NCI-H187 treated with DMSO at 0.1 percent for 48 hours (cell line): ENCODE measurements around the gene PDZD8.

Source experiments
- DNase-seq: peaks from one replicate; lab custom pipeline; 2025; lab: John Stamatoyannopoulos, UW

The PDZD8 gene

GRCh38 chr10:117375360-117376178 lies at the start of gene PDZD8:
PDZD8 (minus strand) TSS chr10:117375440; CDS start chr10:117375227, 213 bp downstream.
- peak; percentile 17 for DNase-seq

- no peak for DNase-seq
Observed at GRCh38 chr10:117424171-117424570, 48.9 kb upstream of the PDZD8 start.

- no peak for DNase-seq
Observed at GRCh38 chr10:117421985-117422384, 46.7 kb upstream of the PDZD8 start.

GRCh38 chr10:117420768-117421167 lies 45.5 kb upstream of the PDZD8 start:
- no peak for DNase-seq

- no peak for DNase-seq
Observed at GRCh38 chr10:117419921-117420320, 44.7 kb upstream of the PDZD8 start.

- DNase-seq = no peak
Observed at GRCh38 chr10:117419159-117419558, 43.9 kb upstream of the PDZD8 start.

- no peak for DNase-seq
Observed at GRCh38 chr10:117418121-117418520, 42.9 kb upstream of the PDZD8 start.

GRCh38 chr10:117417196-117417595 lies 42.0 kb upstream of the PDZD8 start:
- DNase-seq = no peak

GRCh38 chr10:117413928-117414618 lies 38.8 kb upstream of the PDZD8 start:
- no peak for DNase-seq

- DNase-seq = no peak
Observed at GRCh38 chr10:117412469-117413010, 37.3 kb upstream of the PDZD8 start.

- DNase-seq = no peak
Observed at GRCh38 chr10:117411479-117412399, 36.5 kb upstream of the PDZD8 start.

GRCh38 chr10:117410557-117410956 lies 35.3 kb upstream of the PDZD8 start:
- DNase-seq = no peak

GRCh38 chr10:117409549-117410305 lies 34.5 kb upstream of the PDZD8 start:
- no peak for DNase-seq

- DNase-seq = no peak
Observed at GRCh38 chr10:117408436-117409384, 33.5 kb upstream of the PDZD8 start.

- DNase-seq = no peak
Observed at GRCh38 chr10:117405730-117406129, 30.5 kb upstream of the PDZD8 start.

GRCh38 chr10:117400329-117400728 lies 25.1 kb upstream of the PDZD8 start:
- DNase-seq = no peak

- DNase-seq = no peak
Observed at GRCh38 chr10:117399341-117400196, 24.3 kb upstream of the PDZD8 start.

- DNase-seq = no peak
Observed at GRCh38 chr10:117398029-117398428, 22.8 kb upstream of the PDZD8 start.
